Mesenchymal stem cell (in vitro differentiated cells and primary cell): ENCODE measurements around the gene VGLL3.

Experiments used
- DNase-seq: peaks from one replicate; pipeline ENCODE4 v3.0.0-alpha.2; 2013
- H2AFZ ChIP-seq: one replicate; pipeline ENCODE4 v1.6.1; 2013; ENCODE audit warnings: low read depth, mild to moderate bottlenecking, control low read depth, inconsistent platforms, low read length, moderate library complexity
- H2AK5ac ChIP-seq: 2 replicates; pipeline ENCODE4 v1.6.1; 2013; ENCODE audit warnings: low read length, moderate library complexity, mild to moderate bottlenecking, inconsistent platforms; ENCODE audit not compliant: severe bottlenecking
- H2BK120ac ChIP-seq: one replicate; pipeline ENCODE4 v1.6.1; 2013; ENCODE audit warnings: low read depth, mild to moderate bottlenecking, inconsistent platforms, low read length, moderate library complexity
- H2BK12ac ChIP-seq, 2 experiments: one replicate each; pipeline ENCODE4 v1.6.1; 2013; ENCODE audit warnings: inconsistent platforms in 2 of 2, low read length in 2 of 2, mild to moderate bottlenecking in 2 of 2, moderate library complexity in 2 of 2, control low read depth in 1 of 2
- H2BK15ac ChIP-seq: one replicate; pipeline ENCODE4 v1.6.1; 2013; ENCODE audit warnings: mild to moderate bottlenecking, low read depth, inconsistent platforms; ENCODE audit not compliant: poor library complexity, severe bottlenecking
- H2BK5ac ChIP-seq: 2 replicates; pipeline ENCODE4 v1.6.1; 2013; ENCODE audit warnings: low read depth, mild to moderate bottlenecking, low read length, control low read depth, inconsistent platforms; ENCODE audit not compliant: poor library complexity, severe bottlenecking
- H3K14ac ChIP-seq, 2 experiments: one replicate each; pipeline ENCODE4 v1.6.1; 2013; ENCODE audit warnings: inconsistent platforms in 2 of 2, low read length in 2 of 2, control low read depth in 1 of 2, mild to moderate bottlenecking in 1 of 2, moderate library complexity in 1 of 2
- H3K18ac ChIP-seq, 2 experiments: one replicate each; pipeline ENCODE4 v1.6.1; 2013; ENCODE audit warnings: inconsistent platforms in 2 of 2, low read length in 2 of 2, control low read depth in 1 of 2, low read depth in 1 of 2, mild to moderate bottlenecking in 1 of 2
- H3K23ac ChIP-seq, 2 experiments: one replicate each; pipeline ENCODE4 v1.6.1; 2013; ENCODE audit warnings: inconsistent platforms in 2 of 2, low read length in 2 of 2, mild to moderate bottlenecking in 2 of 2, moderate library complexity in 2 of 2, control low read depth in 1 of 2
- H3K27ac ChIP-seq: 2 replicates; pipeline ENCODE4 v1.5.1; 2013; ENCODE audit warnings: mild to moderate bottlenecking, moderate library complexity, low read length, control low read depth, inconsistent platforms; ENCODE audit not compliant: poor library complexity, severe bottlenecking
- H3K27me3 ChIP-seq, 2 experiments: 2 replicates each; pipeline versions ENCODE4 v1.6.1 to v1.7.0; 2013; ENCODE audit warnings: low read length in 2 of 2, mild to moderate bottlenecking in 2 of 2, moderate library complexity in 2 of 2, control low read depth in 1 of 2, inconsistent platforms in 1 of 2; ENCODE audit not compliant: control insufficient read depth in 1 of 2, insufficient read depth in 1 of 2
- H3K36me3 ChIP-seq, 2 experiments: 2 replicates each; pipeline versions ENCODE4 v1.6.1 to v1.7.0; 2013; ENCODE audit warnings: low read length in 2 of 2, control low read depth in 1 of 2, inconsistent platforms in 1 of 2, low read depth in 1 of 2, mild to moderate bottlenecking in 1 of 2; ENCODE audit not compliant: insufficient read depth in 2 of 2, control insufficient read depth in 1 of 2
- H3K4ac ChIP-seq, 2 experiments: one replicate each; pipeline ENCODE4 v1.6.1; 2013; ENCODE audit warnings: inconsistent platforms in 2 of 2, low read length in 2 of 2, mild to moderate bottlenecking in 2 of 2, moderate library complexity in 2 of 2, control low read depth in 1 of 2, low read depth in 1 of 2
- H3K4me1 ChIP-seq: 2 replicates; pipeline ENCODE4 v1.6.1; 2013; ENCODE audit warnings: low read depth, low read length, control low read depth; ENCODE audit not compliant: control insufficient read depth, insufficient read depth
- H3K4me2 ChIP-seq: 2 replicates; pipeline ENCODE4 v1.6.1; 2013; ENCODE audit warnings: low read length, mild to moderate bottlenecking, inconsistent platforms; ENCODE audit not compliant: poor library complexity, severe bottlenecking
- H3K4me3 ChIP-seq, 2 experiments: 2 replicates each; pipeline versions ENCODE4 v1.5.1 to v1.7.0; 2013; ENCODE audit warnings: low read length in 2 of 2, mild to moderate bottlenecking in 2 of 2, control low read depth in 1 of 2, low read depth in 1 of 2; ENCODE audit not compliant: insufficient read depth in 1 of 2
- H3K79me1 ChIP-seq: replicated peaks from 2 replicates; pipeline ENCODE4 v1.6.1; 2013; ENCODE audit warnings: mild to moderate bottlenecking, control low read depth, low read length, inconsistent platforms; ENCODE audit not compliant: poor library complexity, severe bottlenecking
- H3K9ac ChIP-seq: 2 replicates; pipeline ENCODE4 v1.7.0; 2013; ENCODE audit warnings: mild to moderate bottlenecking, low read length, moderate library complexity
- H3K9me3 ChIP-seq: 2 replicates; pipeline ENCODE4 v1.7.0; 2013; ENCODE audit warnings: mild to moderate bottlenecking, low read length; ENCODE audit not compliant: control insufficient read depth
- H4K8ac ChIP-seq: one replicate; pipeline ENCODE4 v1.6.1; 2013; ENCODE audit warnings: inconsistent platforms, mild to moderate bottlenecking, low read length, moderate library complexity
- H4K91ac ChIP-seq: one replicate; pipeline ENCODE4 v1.6.1; 2013; ENCODE audit warnings: mild to moderate bottlenecking, low read length, inconsistent platforms
- WGBS: methylation state at CpG from one replicate; pipeline ENCODE4 v1.1.7; 2013; ENCODE audit warnings: mixed read lengths; 5-methylcytosine and 5-hydroxymethylcytosine counted together

Gene VGLL3

DNA sequence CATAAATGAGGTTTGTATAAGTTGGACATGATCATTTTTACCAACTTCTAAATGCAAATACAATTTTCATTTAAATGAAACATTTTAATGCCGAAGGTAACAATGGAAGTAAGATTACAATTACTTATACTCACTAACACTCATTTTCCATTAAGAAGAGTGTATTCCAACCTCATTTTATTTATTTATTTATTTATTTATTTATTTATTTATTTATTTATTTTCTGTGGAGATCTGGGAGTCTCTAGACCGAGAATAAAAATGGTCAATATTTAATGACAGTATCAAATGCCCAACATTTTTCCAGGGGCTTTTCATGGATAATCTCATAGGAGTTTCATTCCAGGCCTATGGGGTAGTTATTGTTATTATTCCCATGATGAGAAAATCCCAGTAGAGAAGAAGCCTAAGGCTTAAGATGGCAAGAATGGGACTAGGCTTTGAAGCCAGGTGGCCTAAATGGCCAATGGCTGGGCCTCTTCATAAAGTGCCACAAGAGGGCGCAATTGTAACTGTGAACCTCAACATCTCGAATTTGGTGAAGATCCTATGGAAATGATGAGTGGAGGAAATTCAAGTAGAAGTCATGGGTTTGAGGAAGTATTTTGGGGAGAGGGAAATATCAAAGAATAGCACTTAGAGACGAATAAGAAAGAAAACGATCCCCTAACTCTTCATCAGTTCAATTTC, 21.3 kb downstream of the VGLL3 start:
- Histone ChIP-seq H2BK120ac (no peak overlapping the region), H3K4me2 (no peak overlapping the region), H3K23ac (no peak overlapping the region), H3K27me3 (no peaks in the 10 kb centered on the region), H2AFZ (no peak overlapping the region), H3K4me1 (peaks cover 3% of the 10 kb centered on the region), H3K79me1 (peaks cover 15% of the 10 kb centered on the region), H3K18ac (no peak overlapping the region), H4K91ac (no peak overlapping the region), H3K27ac (no peak overlapping the region), H4K8ac (no peak overlapping the region), H2AK5ac (no peak overlapping the region), H2BK12ac (no peak overlapping the region), H3K14ac (no peak overlapping the region), H2BK15ac (no peak overlapping the region), H3K4ac (no peak overlapping the region), H3K9ac (no peak overlapping the region), H3K9me3 (no peaks in the 10 kb centered on the region), H3K4me3 (no peak overlapping the region), H3K36me3 (peaks cover 5 to 81% of the 10 kb centered on the region in 2 experiments), H2BK5ac (no peak overlapping the region)
- peak; percentile 49 for DNase-seq
- 20% methylated on average over 3 of the region's 6 CpGs for WGBS

DNA sequence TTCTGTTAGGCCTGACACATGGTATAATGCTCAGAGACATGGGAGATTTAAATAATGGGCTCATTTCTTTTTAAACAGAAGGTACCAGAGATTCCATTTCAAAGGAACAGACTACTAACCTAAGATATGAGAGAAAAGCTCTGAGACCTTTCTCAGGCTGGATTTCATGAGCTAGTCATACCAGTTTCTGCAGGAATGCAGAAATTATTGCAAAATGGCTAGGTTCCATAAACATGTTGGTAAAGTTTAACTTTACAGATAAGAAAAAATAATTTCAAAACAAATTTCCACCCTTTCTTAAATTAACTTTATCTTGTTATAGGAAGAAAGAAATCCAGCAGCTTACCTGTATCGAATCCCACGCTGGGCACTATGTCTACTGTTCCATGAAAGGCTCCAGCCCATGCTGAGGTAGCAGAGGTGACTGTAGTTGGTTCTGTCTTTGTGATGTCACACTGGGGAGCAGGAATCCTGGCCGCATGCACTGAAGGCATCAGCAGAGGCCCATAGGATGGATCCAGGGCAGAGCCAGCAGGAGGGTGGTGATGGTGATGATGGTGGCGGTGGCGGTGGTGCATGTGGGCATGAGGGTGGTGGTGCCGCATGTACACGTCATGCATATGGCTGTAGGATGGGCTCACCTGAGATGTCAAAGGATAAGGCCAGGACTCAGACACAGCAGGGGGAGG, 22.6 kb downstream of the VGLL3 start:
- Histone ChIP-seq H2BK120ac (no peak overlapping the region), H3K27me3 (no peaks in the 10 kb centered on the region), H3K14ac (no peak overlapping the region), H3K18ac (no peak overlapping the region), H2AFZ (no peak overlapping the region), H3K23ac (no peak overlapping the region), H3K4me1 (peaks cover 3% of the 10 kb centered on the region), H3K79me1 (peaks cover 16% of the 10 kb centered on the region), H2BK12ac (no peak overlapping the region), H2AK5ac (no peak overlapping the region), H2BK15ac (no peak overlapping the region), H2BK5ac (no peak overlapping the region), H3K36me3 (peaks cover 5 to 85% of the 10 kb centered on the region in 2 experiments), H3K27ac (no peak overlapping the region), H3K4ac (no peak overlapping the region), H4K91ac (no peak overlapping the region), H3K9me3 (no peaks in the 10 kb centered on the region), H3K4me3 (no peak overlapping the region), H3K4me2 (no peak overlapping the region), H3K9ac (peak overlapping the region; percentile 48), H4K8ac (no peak overlapping the region)
- 94% methylated on average over 7 of the region's 7 CpGs for WGBS
- no peak for DNase-seq

DNA sequence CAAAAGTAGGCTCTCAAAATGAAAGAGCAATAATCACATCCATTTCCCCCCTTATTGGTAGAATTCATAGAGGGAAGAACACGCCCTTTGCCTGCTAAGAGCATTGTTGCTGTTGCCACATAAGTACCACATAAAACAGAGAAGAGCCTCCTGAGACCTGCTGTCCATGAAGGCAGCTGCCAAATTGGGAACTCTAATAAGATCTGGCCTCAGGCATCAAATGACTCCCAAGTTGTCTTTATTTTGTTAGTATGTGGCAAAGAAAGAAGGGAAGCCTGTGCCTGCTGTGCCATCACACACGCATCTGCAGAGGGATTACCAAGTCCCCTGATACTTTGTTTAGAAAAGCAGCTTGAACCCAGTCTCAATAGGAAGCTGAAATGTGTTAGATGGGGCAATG, 23.9 kb downstream of the VGLL3 start:
- H3K14ac ChIP-seq = no peak overlapping the region
- DNase-seq = no peak
- peaks cover 18% of the 10 kb centered on the region for H3K79me1 ChIP-seq
- H2AFZ ChIP-seq = no peak overlapping the region
- no peaks in the 10 kb centered on the region for H3K9me3 ChIP-seq
- no peak overlapping the region for H3K27ac ChIP-seq
- H2BK120ac ChIP-seq = no peak overlapping the region
- H3K27me3 ChIP-seq = no peaks in the 10 kb centered on the region
- H3K9ac ChIP-seq = peak overlapping the region; percentile 48
- H4K8ac ChIP-seq = no peak overlapping the region
- no peak overlapping the region for H3K23ac ChIP-seq
- no peak overlapping the region for H3K4me2 ChIP-seq
- H3K4me1 ChIP-seq = peaks cover 5% of the 10 kb centered on the region
- no peak overlapping the region for H2AK5ac ChIP-seq
- H2BK12ac ChIP-seq = no peak overlapping the region
- no peak overlapping the region for H3K18ac ChIP-seq
- no peak overlapping the region for H2BK5ac ChIP-seq
- WGBS = 93% methylated on average over 2 of the region's 2 CpGs
- no peak overlapping the region for H2BK15ac ChIP-seq
- H3K36me3 ChIP-seq = peaks cover 5 to 86% of the 10 kb centered on the region in 2 experiments
- H3K4ac ChIP-seq = no peak overlapping the region
- no peak overlapping the region for H4K91ac ChIP-seq
- peak overlapping the region in 1 of 2 experiments; percentile 30 for H3K4me3 ChIP-seq

DNA sequence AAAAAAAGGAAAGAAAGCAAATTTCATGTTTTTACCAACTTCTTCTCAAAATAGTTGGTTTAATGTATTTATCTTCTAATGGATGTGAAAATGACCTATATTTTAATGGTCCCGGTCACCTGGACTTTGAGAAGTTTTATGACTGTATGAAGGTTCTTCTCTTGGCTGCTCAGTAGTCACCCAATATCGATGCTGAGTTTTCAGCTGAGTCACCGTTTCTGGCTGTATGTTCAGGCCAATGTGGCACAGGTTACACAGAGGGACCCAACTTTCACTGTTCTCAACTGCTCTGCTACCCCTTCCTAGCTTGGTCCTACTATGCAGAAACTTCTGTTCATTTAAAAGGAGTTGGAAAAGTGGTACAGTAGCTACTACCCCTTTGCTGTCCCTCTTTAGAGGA, 25.8 kb downstream of the VGLL3 start:
- Histone ChIP-seq H2AFZ (no peak overlapping the region), H3K4me1 (peaks cover 5% of the 10 kb centered on the region), H3K14ac (no peak overlapping the region), H2BK12ac (no peak overlapping the region), H3K4me3 (no peak overlapping the region), H3K9ac (no peak overlapping the region), H3K36me3 (peaks cover 5 to 84% of the 10 kb centered on the region in 2 experiments), H2BK15ac (no peak overlapping the region), H3K4me2 (no peak overlapping the region), H3K4ac (no peak overlapping the region), H4K91ac (no peak overlapping the region), H2BK120ac (no peak overlapping the region), H3K27ac (no peak overlapping the region), H3K27me3 (no peaks in the 10 kb centered on the region), H3K23ac (no peak overlapping the region), H2AK5ac (no peak overlapping the region), H2BK5ac (no peak overlapping the region), H3K18ac (no peak overlapping the region), H3K9me3 (no peaks in the 10 kb centered on the region), H3K79me1 (peaks cover 14% of the 10 kb centered on the region), H4K8ac (no peak overlapping the region)
- 94% methylated on average over 3 of the region's 3 CpGs for WGBS
- DNase-seq = no peak
